HepG2 (cell line): ENCODE data around the gene ARL5B. TPM values are rescaled to one million over a fixed set of nuclear protein-coding genes. Genes with fewer than 3 reads are reported as not detected.

ENCODE experiments used
- ARID2 ChIP-seq: sonication (generic); formaldehyde crosslinking; IDR thresholded peaks from 2 replicates; pipeline ENCODE4 v1.8.1; 2022; ENCODE audit warnings: mild to moderate bottlenecking, missing genetic modification reagents, borderline replicate concordance
- HINFP ChIP-seq: sonication (generic); formaldehyde crosslinking; IDR thresholded peaks from 2 replicates; pipeline ENCODE4 v1.4.0; 2020; ENCODE audit warnings: low read depth, mild to moderate bottlenecking, missing genetic modification reagents
- NFAT5 ChIP-seq: sonication (generic); formaldehyde crosslinking; IDR thresholded peaks from 2 replicates; pipeline ENCODE4 v1.4.0; 2020; ENCODE audit warnings: missing genetic modification reagents
- SNAPC4 ChIP-seq: sonication (generic); formaldehyde crosslinking; IDR thresholded peaks from 2 replicates; pipeline ENCODE4 v1.4.0; 2020; ENCODE audit warnings: mild to moderate bottlenecking, missing genetic modification reagents
- TBL1XR1 ChIP-seq: fragments of 150-350 bp; IDR thresholded peaks from 2 replicates; pipeline ENCODE4 v1.6.1; 2014; ENCODE audit warnings: borderline replicate concordance, low read length; ENCODE audit not compliant: partially characterized antibody
- ZNF142 ChIP-seq: sonication (generic); formaldehyde crosslinking; IDR thresholded peaks from 2 replicates; pipeline ENCODE4 v1.4.0; 2020; ENCODE audit warnings: missing genetic modification reagents
- ZNF558 ChIP-seq: sonication (generic); formaldehyde crosslinking; IDR thresholded peaks from 2 replicates; pipeline ENCODE4 v1.9.0; 2022; ENCODE audit warnings: mild to moderate bottlenecking, missing genetic modification reagents, borderline replicate concordance
- ZNF839 ChIP-seq: sonication (generic); formaldehyde crosslinking; IDR thresholded peaks from 2 replicates; pipeline ENCODE4 v1.4.0; 2020; ENCODE audit warnings: missing genetic modification reagents, mild to moderate bottlenecking, borderline replicate concordance
- polyA plus RNA-seq, 8 experiments: library from polyadenylated mRNA; depleted of rRNA in 3 of 8; stranded (reverse) in 7 of 8; unstranded in 1 of 8; fragments of >200 nt; fragmentation: Illumina TruSeq in 4 of 8; extraction: Trizol in 4 of 8; gene quantifications; 2 replicates each; pipeline versions ENCODE4 v1.2.1 to v1.2.3, GENCODE V29; 2011 to 2016; ENCODE audit warnings: low read depth in 4 of 8, missing spikeins in 1 of 8, mixed read lengths in 1 of 8; ENCODE audit not compliant: insufficient read depth in 1 of 8
- total RNA-seq, 5 experiments: library from RNA; depleted of rRNA; stranded (reverse); fragments of >200 nt; fragmentation: Illumina TruSeq; extraction: Trizol; gene quantifications; 2 replicates each; pipeline ENCODE4 v1.2.3, GENCODE V29; 2016; ENCODE audit warnings: low read depth in 1 of 5

The ARL5B gene
- total and polyA plus RNA-seq, 2 of the 13 experiments (the other 11 are each of a cell fraction or from before 2014, with no cell fraction given) = 26.6 to 32.7 TPM

GRCh38 chr10:18658271-18659124, 733 bp upstream of the ARL5B start (continued):
- TF ChIP-seq NFAT5 (CRISPR knock-in tag) (no peak), ZNF839 (CRISPR knock-in tag) (no peak), ARID2 (CRISPR knock-in tag) (no peak), ZNF558 (no peak), TBL1XR1 (peak; percentile 12), SNAPC4 (peak; percentile 24; the same call in 1 of the 2 replicates), ZNF142 (CRISPR knock-in tag) (no peak), HINFP (CRISPR knock-in tag) (no peak)
